HG02588 (cell line): Measurements from ENCODE around the gene ZNF808.
"Not testable (repeated sequence)": the region's sequence is repeated elsewhere in the genome, so short reads cannot be mapped to it uniquely, and the experiment has no call there.

Experiments used
- ATAC-seq: cut with Tn5 transposase; IDR thresholded peaks from one replicate; pipeline ENCODE4 v1.9.1; 2021; ENCODE audit warnings: mild to moderate bottlenecking, moderate library complexity; ENCODE audit not compliant: unreplicated experiment

Gene ZNF808

GRCh38 chr19:52535771-52536447 lies 8.4 kb downstream of the ZNF808 start:
- ATAC-seq: peak; percentile 84

GRCh38 chr19:52536448-52536800 lies 9.0 kb downstream of the ZNF808 start:
- ATAC-seq: no peak

GRCh38 chr19:52538815-52539214 lies 11.3 kb downstream of the ZNF808 start:
- not testable (repeated sequence) for ATAC-seq

- not testable (repeated sequence) for ATAC-seq
Observed at GRCh38 chr19:52541176-52541575, 13.7 kb downstream of the ZNF808 start.

GRCh38 chr19:52541608-52542007 lies 14.1 kb downstream of the ZNF808 start:
- ATAC-seq: no peak

GRCh38 chr19:52542541-52542940 lies 15.1 kb downstream of the ZNF808 start:
- not testable (repeated sequence) for ATAC-seq

- no peak for ATAC-seq
Observed at GRCh38 chr19:52542984-52543664, 15.7 kb downstream of the ZNF808 start.

- ATAC-seq: no peak
Observed at GRCh38 chr19:52554216-52554971, 26.9 kb downstream of the ZNF808 start.

- ATAC-seq: no peak
Observed at GRCh38 chr19:52557231-52557995, 29.9 kb downstream of the ZNF808 start.

- not testable (repeated sequence) for ATAC-seq
Observed at GRCh38 chr19:52558732-52559445, 31.4 kb downstream of the ZNF808 start.

GRCh38 chr19:52561611-52562010 lies 34.1 kb downstream of the ZNF808 start:
- not testable (repeated sequence) for ATAC-seq

GRCh38 chr19:52566121-52566520 lies 38.7 kb downstream of the ZNF808 start:
- no peak for ATAC-seq

GRCh38 chr19:52566588-52566987 lies 39.1 kb downstream of the ZNF808 start:
- ATAC-seq: no peak

- no peak for ATAC-seq
Observed at GRCh38 chr19:52567921-52568320, 40.5 kb downstream of the ZNF808 start.

GRCh38 chr19:52569638-52569999 lies 42.2 kb downstream of the ZNF808 start:
- ATAC-seq: not testable (repeated sequence)

- ATAC-seq: peak; percentile 93
Observed at GRCh38 chr19:52570000-52570861, 42.8 kb downstream of the ZNF808 start, which contains the start of gene ZNF701. Gene ZNF701, plus strand, starts transcription at chr19:52570287. Its CDS starts 3,861 bp downstream, at chr19:52574148.

- no peak for ATAC-seq
Observed at GRCh38 chr19:52584736-52585440, 57.4 kb downstream of the ZNF808 start.

- ATAC-seq: no peak
Observed at GRCh38 chr19:52585604-52586003, 58.1 kb downstream of the ZNF808 start.

GRCh38 chr19:52590728-52591127 lies 63.3 kb downstream of the ZNF808 start:
- ATAC-seq: no peak
